ENCODE data around the gene UQCRHL.

The UQCRHL gene

GRCh38 chr1:15810073-15810472, 2.6 kb upstream of the UQCRHL start:
- ChIA-PET POLR2A (no interaction called here), CTCF (no interaction called here)
- TF ChIP-seq SP1 (IDR thresholded peaks at IDR 0.05), result no peak
- no peak for TF ChIP-seq ARNT (IDR thresholded peaks at IDR 0.05)
- TF ChIP-seq SUZ12 (IDR thresholded peaks at IDR 0.05), result no peak
- TF ChIP-seq NFRKB (IDR thresholded peaks at IDR 0.05), result no peak
- no peak for TF ChIP-seq CTBP1 (IDR thresholded peaks at IDR 0.05; ENCODE audit: borderline replicate concordance)
- no peak for TF ChIP-seq FOXM1 (IDR thresholded peaks at IDR 0.05; ENCODE audit: borderline replicate concordance)
- no peak for TF ChIP-seq FOXK2 (IDR thresholded peaks at IDR 0.05)
- TF ChIP-seq ZNF384 (IDR thresholded peaks at IDR 0.05), result no peak
- TF ChIP-seq ELF4 (IDR thresholded peaks at IDR 0.05), result no peak
- TF ChIP-seq TARDBP (IDR thresholded peaks at IDR 0.05), result no peak
- TF ChIP-seq LEF1 (IDR thresholded peaks at IDR 0.05; ENCODE audit: borderline replicate concordance), result no peak
- no peak for TF ChIP-seq PKNOX1 (IDR thresholded peaks at IDR 0.05)
- DNase-seq (ENCODE audit: extremely low spot score), result no peak

- POLR2A ChIA-PET, result no interaction called here
- no peak for TF ChIP-seq ZNF384 (IDR thresholded peaks at IDR 0.05)
- no peak for TF ChIP-seq FOXA1 (IDR thresholded peaks at IDR 0.05)
- TF ChIP-seq HDGF (IDR thresholded peaks at IDR 0.05; ENCODE audit: borderline replicate concordance), result no peak
- no peak for TF ChIP-seq TARDBP (IDR thresholded peaks at IDR 0.05)
- no peak for DNase-seq (ENCODE audit: extremely low spot score)
- CTCF ChIA-PET, result no interaction called here
Observed at GRCh38 chr1:15808955-15809354, 1.5 kb upstream of the UQCRHL start.

DNA sequence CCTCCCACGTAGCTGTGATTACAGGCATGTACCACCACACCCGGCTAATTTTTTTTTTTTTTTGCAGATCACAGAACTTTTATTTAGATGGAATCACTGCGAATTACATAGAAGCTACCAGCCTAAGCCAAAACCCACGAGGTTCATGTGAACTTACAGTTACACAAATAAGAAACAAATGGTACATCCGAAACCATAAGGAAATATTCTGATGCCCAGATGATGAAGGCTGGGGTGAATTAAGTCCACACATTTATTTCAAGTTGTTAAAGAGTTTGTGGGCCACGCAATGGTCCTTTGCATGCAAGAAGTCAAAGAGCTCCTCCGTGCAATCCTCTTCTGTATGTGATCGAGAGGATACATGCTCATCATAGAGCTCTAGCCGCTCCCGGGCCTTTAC, 328 bp downstream of the UQCRHL start:
- DNase-seq (ENCODE audit: extremely low spot score), result no peak
- ChIA-PET CTCF (interaction anchor here (0.6 kb wide), 2 partner anchors 27 to 80 kb away, joined by 3 read pairs; no protein-coding TSS in a partner anchor), POLR2A (interaction anchor here (1.2 to 1.5 kb wide), 2 partner anchors 26 to 41 kb away, joined by 3 to 4 read pairs; partner anchors contain the start of gene SPEN)
- no peak for TF ChIP-seq L3MBTL2 (conservative IDR thresholded peaks at IDR 0.05)
- no peak for TF ChIP-seq BHLHE40 (IDR thresholded peaks at IDR 0.05; ENCODE audit: borderline replicate concordance)
- TF ChIP-seq PKNOX1 (IDR thresholded peaks at IDR 0.05), result no peak
- no peak for TF ChIP-seq SUZ12 (IDR thresholded peaks at IDR 0.05)
- no peak for TF ChIP-seq ZNF384 (IDR thresholded peaks at IDR 0.05)
- no peak for TF ChIP-seq TARDBP (IDR thresholded peaks at IDR 0.05)
- no peak for TF ChIP-seq SP1 (IDR thresholded peaks at IDR 0.05)
- no peak for TF ChIP-seq ARNT (IDR thresholded peaks at IDR 0.05)
- no peak for TF ChIP-seq FOXA1 (IDR thresholded peaks at IDR 0.05)
- TF ChIP-seq HDGF (IDR thresholded peaks at IDR 0.05; ENCODE audit: borderline replicate concordance), result no peak
- TF ChIP-seq FOXK2 (IDR thresholded peaks at IDR 0.05), result no peak
- no peak for TF ChIP-seq FOXM1 (IDR thresholded peaks at IDR 0.05; ENCODE audit: borderline replicate concordance)
- TF ChIP-seq CTBP1 (IDR thresholded peaks at IDR 0.05; ENCODE audit: borderline replicate concordance), result no peak
- TF ChIP-seq ELF4 (IDR thresholded peaks at IDR 0.05), result no peak
- TF ChIP-seq NFRKB (IDR thresholded peaks at IDR 0.05), result no peak
- no peak for TF ChIP-seq LEF1 (IDR thresholded peaks at IDR 0.05; ENCODE audit: borderline replicate concordance)

GRCh38 chr1:15804060-15804459, 3.4 kb downstream of the UQCRHL start:
- DNase-seq (ENCODE audit: extremely low spot score), result no peak
- POLR2A ChIA-PET, result interaction anchor here (1.5 to 1.8 kb wide), 3 partner anchors 30 to 45 kb away, joined by 4 to 8 read pairs (median 7); no protein-coding TSS in a partner anchor
- no peak for TF ChIP-seq ZNF384 (IDR thresholded peaks at IDR 0.05)
- TF ChIP-seq PKNOX1 (IDR thresholded peaks at IDR 0.05), result peak; percentile 44; the same call in 1 of the 2 replicates
- CTCF ChIA-PET, result interaction anchor here (0.6 to 1.3 kb wide), 6 partner anchors 10 to 184 kb away, joined by 3 to 5 read pairs (median 3); no protein-coding TSS in a partner anchor

DNA sequence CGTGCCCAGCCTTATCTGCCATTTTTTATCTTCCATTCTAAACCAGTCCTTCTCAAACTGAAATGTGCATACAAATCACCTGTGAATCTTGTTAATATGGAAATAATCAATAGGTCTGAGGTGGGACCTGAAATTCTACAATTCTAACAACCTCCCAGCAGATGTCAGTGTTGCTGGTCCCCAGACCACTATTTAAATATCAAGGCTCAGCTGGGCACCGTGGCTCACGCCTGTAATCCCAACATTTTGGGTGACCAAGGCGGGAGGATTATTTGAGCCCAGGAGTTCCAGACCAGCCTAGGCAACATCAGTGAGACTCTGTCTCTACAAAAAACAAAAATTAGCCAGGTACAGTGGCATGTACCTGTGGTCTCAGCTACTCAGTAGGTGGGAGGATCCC, 4.1 kb downstream of the UQCRHL start:
- ChIA-PET CTCF (interaction anchor here (0.6 to 1.3 kb wide), 7 partner anchors 9 to 205 kb away, joined by 3 to 5 read pairs (median 3); no protein-coding TSS in a partner anchor), POLR2A (interaction anchor here (1.5 to 1.8 kb wide), 2 partner anchors 30 to 46 kb away, joined by 7 to 8 read pairs; no protein-coding TSS in a partner anchor)
- peak; percentile 39 for DNase-seq (ENCODE audit: extremely low spot score)

DNA sequence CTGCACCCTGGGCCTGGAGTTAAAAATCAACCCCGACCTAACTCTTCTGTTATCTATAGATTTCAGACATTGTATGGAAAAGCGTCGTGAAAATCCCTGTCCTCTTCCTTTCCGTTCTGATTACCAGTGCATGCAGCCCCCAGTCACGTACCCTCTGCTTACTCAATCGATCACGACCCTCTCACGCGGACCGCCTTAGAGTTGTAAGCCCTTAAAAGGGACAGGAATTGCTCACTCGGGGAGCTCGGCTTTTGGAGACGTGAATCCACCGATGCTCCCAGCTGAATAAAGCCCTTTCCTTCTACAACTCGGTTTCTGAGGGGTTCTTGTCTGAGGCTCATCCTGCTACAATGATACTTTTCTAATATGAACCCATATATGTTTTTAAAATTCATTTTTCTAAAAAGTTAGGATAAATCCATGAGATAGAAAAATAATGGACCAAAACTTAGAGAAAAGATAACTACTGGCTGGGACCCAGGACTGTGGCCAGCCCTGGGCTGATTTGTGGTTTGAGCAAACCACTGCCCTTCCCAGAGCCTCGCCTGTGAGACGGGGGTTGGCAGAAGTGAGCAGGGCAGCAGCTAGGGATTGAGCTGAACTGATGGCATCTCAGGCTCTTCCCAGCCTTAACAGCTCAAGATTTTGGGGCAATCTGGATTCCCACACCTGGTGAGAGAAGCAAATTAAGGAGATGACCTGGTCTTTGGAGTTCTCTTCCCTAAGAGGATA, 5.0 kb downstream of the UQCRHL start:
- ChIA-PET POLR2A (interaction anchor here (1.8 to 3.1 kb wide), 2 partner anchors 31 to 47 kb away, joined by 7 to 19 read pairs; no protein-coding TSS in a partner anchor), CTCF (interaction anchor here (1.0 kb wide), 2 partner anchors 12 to 206 kb away, joined by 3 read pairs; no protein-coding TSS in a partner anchor)
- TF ChIP-seq L3MBTL2 (conservative IDR thresholded peaks at IDR 0.05) (no peak), NFRKB (IDR thresholded peaks at IDR 0.05) (no peak), BHLHE40 (IDR thresholded peaks at IDR 0.05; ENCODE audit: borderline replicate concordance) (no peak), FOXM1 (IDR thresholded peaks at IDR 0.05; ENCODE audit: borderline replicate concordance) (no peak), SP1 (IDR thresholded peaks at IDR 0.05) (no peak), TARDBP (IDR thresholded peaks at IDR 0.05) (no peak), ELF4 (IDR thresholded peaks at IDR 0.05) (no peak), ZNF384 (IDR thresholded peaks at IDR 0.05) (no peak), PKNOX1 (IDR thresholded peaks at IDR 0.05) (no peak), HDGF (IDR thresholded peaks at IDR 0.05; ENCODE audit: borderline replicate concordance) (no peak), ARNT (IDR thresholded peaks at IDR 0.05) (no peak)
- DNase-seq (ENCODE audit: extremely low spot score), result no peak

More for the DNA sequence above, 4.1 kb downstream of the UQCRHL start:
- TF ChIP-seq BHLHE40 (IDR thresholded peaks at IDR 0.05; ENCODE audit: borderline replicate concordance) (no peak), LEF1 (IDR thresholded peaks at IDR 0.05; ENCODE audit: borderline replicate concordance) (no peak), NFRKB (IDR thresholded peaks at IDR 0.05) (no peak), SP1 (IDR thresholded peaks at IDR 0.05) (no peak), CTBP1 (IDR thresholded peaks at IDR 0.05; ENCODE audit: borderline replicate concordance) (no peak), ELF4 (IDR thresholded peaks at IDR 0.05) (no peak), FOXK2 (IDR thresholded peaks at IDR 0.05) (no peak), ZNF384 (IDR thresholded peaks at IDR 0.05) (no peak), TARDBP (IDR thresholded peaks at IDR 0.05) (no peak), FOXA1 (IDR thresholded peaks at IDR 0.05) (no peak)
